Activated B cell treated with CpG ODN at 0.5 μM for 24 hours (primary cell): ENCODE measurements around the gene DAO. TPM values are rescaled to one million over a fixed set of nuclear protein-coding genes. Genes with fewer than 3 reads are reported as not detected.

Source experiments
- ATAC-seq: fragments of 200-7000 bp; cut with Tn5 transposase; one replicate; pipeline ENCODE4 v1.10.0; 2021; ENCODE audit warnings: low read depth, mild to moderate bottlenecking, moderate library complexity
- CTCF ChIA-PET: fragments of 350-600 bp; sonication (Branson Sonifier 250); formaldehyde crosslinking; loops from one replicate; lab custom pipeline; 2021; ENCODE audit warnings: antibody characterized with exemption; lab: Charles Lee
- POLR2A ChIA-PET: fragments of 350-600 bp; sonication (Branson Sonifier 250); formaldehyde crosslinking; loops from one replicate; lab custom pipeline; 2021; ENCODE audit warnings: antibody characterized with exemption; lab: Charles Lee
- DNase-seq: peaks from one replicate; pipeline ENCODE4 v3.0.0; 2022
- H3K27ac Mint-ChIP-seq: one replicate; pipeline ENCODE4 v1.8.0; 2020; ENCODE audit warnings: mixed read lengths
- H3K27me3 Mint-ChIP-seq: one replicate; pipeline ENCODE4 v1.8.0; 2021; ENCODE audit warnings: mixed read lengths
- H3K36me3 Mint-ChIP-seq: one replicate; pipeline ENCODE4 v1.8.0; 2021; ENCODE audit warnings: low read depth, mixed read lengths
- H3K4me1 Mint-ChIP-seq: one replicate; pipeline ENCODE4 v1.8.0; 2021; ENCODE audit warnings: mixed read lengths
- H3K4me3 Mint-ChIP-seq: one replicate; pipeline ENCODE4 v1.8.0; 2020; ENCODE audit warnings: mild to moderate bottlenecking, mixed read lengths
- H3K9me3 Mint-ChIP-seq: one replicate; pipeline ENCODE4 v1.8.0; 2020; ENCODE audit warnings: mixed read lengths
- intact Hi-C: fragments of 100-400 bp; cut with micrococcal nuclease; formaldehyde crosslinking; loops from one replicate; pipeline ENCODE4 v1.15.1; 2024
- total RNA-seq: library from RNA; stranded (reverse); gene quantifications from 2 replicates; pipeline ENCODE4 v1.2.3, GENCODE V29; 2022
- TF ChIP-seq, protein P1 (sequence below): fragments of 200-600 bp; IDR thresholded peaks from one replicate; pipeline ENCODE4 v1.8.0; 2022; ENCODE audit warnings: antibody characterized with exemption, mild to moderate bottlenecking

DAO gene
- total RNA-seq, 1 donor from 2014 or later = not detected

- ATAC-seq = no peak
- no peak overlapping the region for H3K27ac Mint-ChIP-seq
- no peak overlapping the region for H3K4me3 Mint-ChIP-seq
- no peaks in the 10 kb centered on the region for H3K36me3 Mint-ChIP-seq
- ChIA-PET CTCF (interaction anchor here (2.1 kb wide), 1 partner anchor 22 kb away, joined by 8 read pairs; no protein-coding TSS in a partner anchor), POLR2A (no interaction called here)
- H3K27me3 Mint-ChIP-seq = no peaks in the 10 kb centered on the region
- no peak for DNase-seq
- no peaks in the 10 kb centered on the region for H3K9me3 Mint-ChIP-seq
- intact Hi-C loops = no loop called here
- H3K4me1 Mint-ChIP-seq = peaks cover 31% of the 10 kb centered on the region
- TF ChIP-seq, protein P1, sequence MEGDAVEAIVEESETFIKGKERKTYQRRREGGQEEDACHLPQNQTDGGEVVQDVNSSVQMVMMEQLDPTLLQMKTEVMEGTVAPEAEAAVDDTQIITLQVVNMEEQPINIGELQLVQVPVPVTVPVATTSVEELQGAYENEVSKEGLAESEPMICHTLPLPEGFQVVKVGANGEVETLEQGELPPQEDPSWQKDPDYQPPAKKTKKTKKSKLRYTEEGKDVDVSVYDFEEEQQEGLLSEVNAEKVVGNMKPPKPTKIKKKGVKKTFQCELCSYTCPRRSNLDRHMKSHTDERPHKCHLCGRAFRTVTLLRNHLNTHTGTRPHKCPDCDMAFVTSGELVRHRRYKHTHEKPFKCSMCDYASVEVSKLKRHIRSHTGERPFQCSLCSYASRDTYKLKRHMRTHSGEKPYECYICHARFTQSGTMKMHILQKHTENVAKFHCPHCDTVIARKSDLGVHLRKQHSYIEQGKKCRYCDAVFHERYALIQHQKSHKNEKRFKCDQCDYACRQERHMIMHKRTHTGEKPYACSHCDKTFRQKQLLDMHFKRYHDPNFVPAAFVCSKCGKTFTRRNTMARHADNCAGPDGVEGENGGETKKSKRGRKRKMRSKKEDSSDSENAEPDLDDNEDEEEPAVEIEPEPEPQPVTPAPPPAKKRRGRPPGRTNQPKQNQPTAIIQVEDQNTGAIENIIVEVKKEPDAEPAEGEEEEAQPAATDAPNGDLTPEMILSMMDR = no peak
Observed at GRCh38 chr12:108928695-108929094, 48.8 kb downstream of the DAO start.

DNA sequence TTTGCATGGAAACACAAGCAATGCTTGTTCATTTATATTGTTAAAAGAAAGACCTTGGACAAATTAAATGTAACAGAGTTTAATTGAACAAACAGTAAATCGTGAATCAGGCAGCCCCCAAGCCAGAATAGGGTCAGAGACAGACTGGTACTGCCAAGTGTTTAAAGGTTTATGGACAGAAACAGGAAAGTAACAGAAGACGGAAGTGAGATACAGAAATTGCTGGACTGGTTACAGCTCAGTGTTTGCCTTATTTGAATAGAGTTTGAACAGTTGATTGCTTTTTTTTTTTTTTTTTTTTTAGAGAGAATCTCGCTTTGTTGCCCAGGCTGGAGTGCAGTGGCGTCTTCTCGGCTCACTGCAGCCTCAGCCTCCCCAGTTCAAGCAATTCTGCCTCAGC lies 50.3 kb downstream of the DAO start:
- Mint-ChIP-seq H3K9me3 (no peaks in the 10 kb centered on the region), H3K4me3 (peak overlapping the region; percentile 33), H3K4me1 (peaks cover 20% of the 10 kb centered on the region), H3K27me3 (no peaks in the 10 kb centered on the region), H3K36me3 (no peaks in the 10 kb centered on the region), H3K27ac (peak overlapping the region; percentile 43)
- TF ChIP-seq, protein P1 = no peak
- intact Hi-C loops = loop anchor here (1.0 kb wide), 1 partner anchor 18 kb away; no protein-coding TSS in a partner anchor
- ATAC-seq (peak; percentile 88), DNase-seq (no peak)
- ChIA-PET CTCF (interaction anchor here (1.0 to 2.1 kb wide), 3 partner anchors 20 to 55 kb away, joined by 3 to 8 read pairs (median 3); no protein-coding TSS in a partner anchor), POLR2A (interaction anchor here (0.6 to 0.7 kb wide), 9 partner anchors 9 to 1321 kb away, joined by 3 to 10 read pairs (median 5); partner anchors contain the start of gene SSH1)

- H3K9me3 Mint-ChIP-seq = no peaks in the 10 kb centered on the region
- POLR2A ChIA-PET = interaction anchor here (0.7 kb wide), 1 partner anchor 81 kb away, joined by 6 read pairs; no protein-coding TSS in a partner anchor
- no peaks in the 10 kb centered on the region for H3K27me3 Mint-ChIP-seq
- intact Hi-C loops = loop anchor here (1.0 kb wide), 1 partner anchor 18 kb away; no protein-coding TSS in a partner anchor
- H3K36me3 Mint-ChIP-seq = no peaks in the 10 kb centered on the region
- ATAC-seq (no peak), DNase-seq (no peak)
- no peak overlapping the region for H3K27ac Mint-ChIP-seq
- no peak overlapping the region for H3K4me3 Mint-ChIP-seq
- CTCF ChIA-PET = interaction anchor here (1.3 to 2.1 kb wide), 2 partner anchors 20 to 46 kb away, joined by 3 to 8 read pairs; no protein-coding TSS in a partner anchor
- TF ChIP-seq, protein P1 = no peak
- peaks cover 18% of the 10 kb centered on the region for H3K4me1 Mint-ChIP-seq
Observed at GRCh38 chr12:108930756-108931155, 50.9 kb downstream of the DAO start.

DNA sequence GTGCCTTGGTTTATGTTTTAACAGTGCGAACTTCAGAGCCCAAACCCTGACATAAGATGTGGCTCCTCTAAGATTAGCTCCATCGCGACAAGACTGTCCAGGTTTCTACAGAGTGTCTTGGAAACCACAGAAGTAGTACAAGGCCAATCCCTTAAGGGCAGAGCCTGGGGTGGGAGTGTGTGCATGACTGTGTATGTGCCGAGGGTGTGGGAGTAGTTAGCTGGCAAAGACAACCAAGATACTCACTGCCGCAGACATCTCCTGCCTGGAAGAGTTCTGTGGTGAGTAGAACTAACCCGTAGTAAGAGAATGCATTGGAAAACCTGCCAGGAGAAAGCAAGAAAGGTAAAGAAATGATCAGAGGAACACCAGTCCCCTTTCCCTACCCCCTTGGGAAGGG lies 54.1 kb downstream of the DAO start:
- ChIA-PET CTCF (no interaction called here), POLR2A (no interaction called here)
- peaks cover 18% of the 10 kb centered on the region for H3K4me1 Mint-ChIP-seq
- H3K9me3 Mint-ChIP-seq = no peaks in the 10 kb centered on the region
- DNase-seq (no peak), ATAC-seq (no peak)
- no peaks in the 10 kb centered on the region for H3K36me3 Mint-ChIP-seq
- intact Hi-C loops = no loop called here
- no peak overlapping the region for H3K27ac Mint-ChIP-seq
- peaks cover 4% of the 10 kb centered on the region for H3K27me3 Mint-ChIP-seq
- TF ChIP-seq, protein P1 = no peak
- H3K4me3 Mint-ChIP-seq = no peak overlapping the region

GRCh38 chr12:108935159-108935763 lies 55.4 kb downstream of the DAO start:
- Mint-ChIP-seq H3K9me3 (no peaks in the 10 kb centered on the region), H3K27me3 (peaks cover 4% of the 10 kb centered on the region), H3K4me3 (no peak overlapping the region), H3K36me3 (no peaks in the 10 kb centered on the region), H3K27ac (no peak overlapping the region), H3K4me1 (peaks cover 11% of the 10 kb centered on the region)
- intact Hi-C loops = no loop called here
- TF ChIP-seq, protein P1 = no peak
- ChIA-PET CTCF (no interaction called here), POLR2A (no interaction called here)
- no peak for DNase-seq
- ATAC-seq = no peak
